A549 (cell line): ENCODE data around the gene POLR3B.

Experiments used
- CBX8 ChIP-seq: fragments of 200-600 bp; sonication (generic); IDR thresholded peaks from 2 replicates; pipeline ENCODE4 v1.6.1; 2016
- CTCF ChIP-seq: fragments of >200 bp; sonication (Bioruptor Twin); formaldehyde crosslinking; IDR thresholded peaks from 3 replicates; pipeline ENCODE4 v1.5.1; 2016
- EP300 ChIP-seq, 2 experiments: fragments of >200 bp; sonication (Bioruptor Twin); formaldehyde crosslinking; IDR thresholded peaks; 2 replicates in 1 of 2; 3 replicates in 1 of 2; pipeline ENCODE4 v1.6.1; 2016 to 2017
- POLR2A ChIP-seq: IDR thresholded peaks from 2 replicates; pipeline ENCODE4 v1.6.1; 2012; ENCODE audit warnings: mild to moderate bottlenecking, low read length
- ZC3H11A ChIP-seq: fragments of 450-650 bp; IDR thresholded peaks from 2 replicates; pipeline ENCODE4 v1.6.1; 2014; ENCODE audit warnings: antibody characterized with exemption, mild to moderate bottlenecking
- ZFP36 ChIP-seq: fragments of 450-650 bp; IDR thresholded peaks from 2 replicates; pipeline ENCODE4 v1.6.1; 2014; ENCODE audit warnings: borderline replicate concordance; ENCODE audit not compliant: partially characterized antibody
- ZSCAN20 ChIP-seq: fragments of 250-450 bp; sonication (Bioruptor Pico); IDR thresholded peaks from 2 replicates; pipeline ENCODE4 v1.8.0; 2022; ENCODE audit warnings: mild to moderate bottlenecking, moderate library complexity

GRCh38 chr12:106378788-106379187 lies 21.2 kb downstream of the POLR3B start:
- TF ChIP-seq ZSCAN20 (CRISPR knock-in tag) (no peak), ZFP36 (no peak), CTCF (no peak), EP300 (IDR thresholded peaks at IDR 0.05) (no peak), CBX8 (no peak), POLR2A (no peak), ZC3H11A (no peak)
